Effector memory CD4-positive, alpha-beta T cell (primary cell): Measurements from ENCODE around the gene TRPM2.
"Not testable (repeated sequence)": the region's sequence is repeated elsewhere in the genome, so short reads cannot be mapped to it uniquely, and the experiment has no call there.

Experiments used
- DNase-seq, 3 donors: peaks; one replicate each; pipeline ENCODE4 v3.0.0-alpha.2; 2020
- H3K27ac ChIP-seq: 2 replicates; pipeline ENCODE4 v1.7.0; 2013; ENCODE audit warnings: mild to moderate bottlenecking, low read length, moderate library complexity; ENCODE audit not compliant: insufficient read depth, poor library complexity, severe bottlenecking
- H3K27me3 ChIP-seq: replicated peaks from 2 replicates; pipeline ENCODE4 v1.7.0; 2013; ENCODE audit warnings: mild to moderate bottlenecking, low read length; ENCODE audit not compliant: insufficient read depth, control insufficient read depth, poor library complexity, severe bottlenecking
- H3K36me3 ChIP-seq: 2 replicates; pipeline ENCODE4 v1.7.0; 2013; ENCODE audit warnings: mild to moderate bottlenecking, low read length, moderate library complexity; ENCODE audit not compliant: control insufficient read depth, insufficient read depth
- H3K4me1 ChIP-seq: 2 replicates; pipeline ENCODE4 v1.7.0; 2013; ENCODE audit warnings: low read length, mild to moderate bottlenecking; ENCODE audit not compliant: control insufficient read depth, insufficient read depth, poor library complexity, severe bottlenecking
- H3K4me3 ChIP-seq: 2 replicates; pipeline ENCODE4 v1.7.0; 2013; ENCODE audit warnings: low read length, low read depth, mild to moderate bottlenecking; ENCODE audit not compliant: insufficient read depth, poor library complexity, severe bottlenecking
- H3K9me3 ChIP-seq: 2 replicates; pipeline ENCODE4 v1.7.0; 2013; ENCODE audit warnings: mild to moderate bottlenecking, low read length, moderate library complexity; ENCODE audit not compliant: control insufficient read depth

TRPM2 gene

GRCh38 chr21:44403106-44404020 lies 49.9 kb downstream of the TRPM2 start:
- DNase-seq, result no peak
- Histone ChIP-seq H3K36me3 (no peaks in the 10 kb centered on the region), H3K9me3 (no peaks in the 10 kb centered on the region)

DNA sequence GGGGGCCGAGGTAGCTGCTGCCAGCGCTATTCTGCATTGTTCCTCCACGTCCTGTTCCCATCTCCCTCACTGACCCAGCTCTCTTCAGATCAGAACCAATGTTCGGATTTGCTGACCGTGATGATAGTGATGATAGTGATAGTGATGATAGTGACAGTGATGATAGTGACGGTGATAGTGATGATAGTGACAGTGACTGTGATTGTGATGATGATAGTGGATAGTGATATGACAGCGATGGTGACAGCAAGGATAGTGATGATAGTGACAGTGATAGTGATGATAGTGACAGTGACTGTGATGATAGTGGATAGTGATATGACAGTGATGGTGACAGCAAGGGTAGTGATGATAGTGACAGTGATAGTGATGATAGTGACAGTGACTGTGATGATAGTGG lies 51.1 kb downstream of the TRPM2 start:
- not testable (repeated sequence) for DNase-seq, H3K4me1 ChIP-seq, H3K27me3 ChIP-seq, H3K27ac ChIP-seq, H3K36me3 ChIP-seq, H3K9me3 ChIP-seq, H3K4me3 ChIP-seq

More at GRCh38 chr21:44403106-44404020, 49.9 kb downstream of the TRPM2 start:
- no peaks in the 10 kb centered on the region for H3K4me1 ChIP-seq
- H3K27ac ChIP-seq, result no peak overlapping the region
- H3K27me3 ChIP-seq, result no peaks in the 10 kb centered on the region
- H3K4me3 ChIP-seq, result no peak overlapping the region

- Histone ChIP-seq H3K4me3 (no peak overlapping the region), H3K27me3 (no peaks in the 10 kb centered on the region), H3K36me3 (no peaks in the 10 kb centered on the region), H3K9me3 (no peaks in the 10 kb centered on the region), H3K4me1 (no peaks in the 10 kb centered on the region), H3K27ac (no peak overlapping the region)
- no peak for DNase-seq
Measured at GRCh38 chr21:44405091-44405947, 51.9 kb downstream of the TRPM2 start.

DNA sequence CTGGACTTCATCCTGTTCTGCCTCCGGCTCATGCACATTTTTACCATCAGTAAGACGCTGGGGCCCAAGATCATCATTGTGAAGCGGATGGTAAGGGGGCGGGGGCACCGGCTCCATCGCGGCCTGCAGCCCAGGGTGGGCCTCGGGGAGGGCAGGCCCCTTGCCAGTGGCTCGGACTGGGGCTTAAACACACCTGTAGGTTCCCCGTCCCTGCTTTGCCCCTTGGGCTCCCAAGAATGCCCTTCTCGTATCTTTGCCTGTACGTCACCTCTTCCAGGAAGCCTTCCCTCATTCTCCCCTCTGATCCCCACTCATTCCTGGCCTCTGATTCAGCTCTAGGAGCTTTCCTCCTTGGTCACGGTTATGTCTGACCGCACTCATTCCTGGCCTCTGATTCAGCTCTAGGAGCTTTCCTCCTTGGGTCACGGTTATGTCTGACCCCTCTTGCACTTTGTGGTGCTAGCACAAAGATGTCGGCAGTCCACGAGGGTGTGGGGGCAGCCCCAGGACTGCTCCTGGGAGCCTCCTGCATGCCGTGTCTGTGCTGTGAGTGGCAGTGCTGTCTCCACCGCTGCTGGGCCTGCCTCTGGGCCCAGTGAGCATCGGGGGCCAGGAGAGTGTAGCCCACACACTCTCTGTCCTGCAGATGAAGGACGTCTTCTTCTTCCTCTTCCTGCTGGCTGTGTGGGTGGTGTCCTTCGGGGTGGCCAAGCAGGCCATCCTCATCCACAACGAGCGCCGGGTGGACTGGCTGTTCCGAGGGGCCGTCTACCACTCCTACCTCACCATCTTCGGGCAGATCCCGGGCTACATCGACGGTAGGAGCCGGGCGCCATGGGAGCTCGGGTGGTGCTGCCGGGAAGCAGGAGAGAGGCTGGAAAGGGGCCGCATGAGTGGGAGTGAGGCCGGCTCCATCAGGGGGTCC lies 52.8 kb downstream of the TRPM2 start:
- no peak for DNase-seq
- no peaks in the 10 kb centered on the region for H3K36me3 ChIP-seq

GRCh38 chr21:44406953-44407352 lies 53.5 kb downstream of the TRPM2 start:
- DNase-seq, result no peak
- Histone ChIP-seq H3K4me3 (no peak overlapping the region), H3K36me3 (no peaks in the 10 kb centered on the region), H3K4me1 (no peaks in the 10 kb centered on the region), H3K27me3 (no peaks in the 10 kb centered on the region), H3K27ac (no peak overlapping the region), H3K9me3 (no peaks in the 10 kb centered on the region)

More for the DNA sequence above, 52.8 kb downstream of the TRPM2 start:
- Histone ChIP-seq H3K27ac (no peak overlapping the region), H3K4me3 (no peak overlapping the region), H3K27me3 (no peaks in the 10 kb centered on the region), H3K4me1 (no peaks in the 10 kb centered on the region), H3K9me3 (no peaks in the 10 kb centered on the region)

DNA sequence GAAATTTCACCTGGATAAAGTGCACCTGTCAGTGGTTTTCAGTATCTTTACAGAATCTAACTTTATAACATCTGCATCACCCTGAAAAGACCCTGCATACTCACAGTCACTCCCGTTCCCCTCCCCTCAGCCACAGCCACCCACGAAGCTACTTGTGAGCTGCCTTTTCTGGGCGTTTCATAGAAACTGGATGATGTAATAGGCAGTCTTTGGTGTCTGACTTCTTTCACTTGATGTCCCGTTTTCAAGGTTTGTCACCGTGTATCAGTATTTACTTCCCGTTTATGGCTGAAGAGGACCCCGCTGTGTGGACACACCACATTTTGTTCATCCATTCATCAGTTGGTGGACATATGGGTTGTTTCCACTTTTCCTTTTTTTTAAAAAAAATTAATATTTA lies 54.1 kb downstream of the TRPM2 start:
- Histone ChIP-seq H3K4me3 (no peak overlapping the region), H3K9me3 (no peaks in the 10 kb centered on the region), H3K27ac (no peak overlapping the region), H3K36me3 (no peaks in the 10 kb centered on the region), H3K4me1 (no peaks in the 10 kb centered on the region), H3K27me3 (no peaks in the 10 kb centered on the region)
- DNase-seq, result no peak

DNA sequence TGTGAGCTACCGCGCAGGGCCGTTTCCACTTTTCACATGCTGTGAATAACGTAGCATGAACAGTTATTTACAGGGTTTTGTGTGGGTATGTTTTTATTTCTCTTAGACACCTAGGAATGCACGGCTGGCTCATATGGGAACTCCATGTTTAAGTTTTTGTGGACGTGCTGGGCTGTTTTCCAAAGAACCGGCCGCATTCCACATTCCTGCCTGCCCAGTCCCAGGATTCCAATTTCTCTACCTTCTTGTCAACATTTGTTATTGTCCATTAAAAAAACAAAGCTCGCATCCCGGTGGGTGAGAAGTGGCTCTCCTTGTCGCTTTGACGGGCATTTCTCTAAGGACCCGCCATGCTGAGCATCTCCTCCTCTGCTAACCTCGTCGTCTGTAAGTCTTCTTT lies 54.8 kb downstream of the TRPM2 start:
- H3K9me3 ChIP-seq, result no peaks in the 10 kb centered on the region

GRCh38 chr21:44413566-44414290 lies 60.3 kb downstream of the TRPM2 start:
- no peak for DNase-seq
- H3K27me3 ChIP-seq, result no peaks in the 10 kb centered on the region
- H3K27ac ChIP-seq, result no peak overlapping the region
- no peak overlapping the region for H3K4me3 ChIP-seq
- no peaks in the 10 kb centered on the region for H3K9me3 ChIP-seq
- H3K36me3 ChIP-seq, result no peaks in the 10 kb centered on the region
- H3K4me1 ChIP-seq, result no peaks in the 10 kb centered on the region

More for the DNA sequence above, 54.8 kb downstream of the TRPM2 start:
- no peak overlapping the region for H3K27ac ChIP-seq
- no peaks in the 10 kb centered on the region for H3K36me3 ChIP-seq
- no peak for DNase-seq
- H3K4me1 ChIP-seq, result no peaks in the 10 kb centered on the region
- H3K4me3 ChIP-seq, result no peak overlapping the region
- no peaks in the 10 kb centered on the region for H3K27me3 ChIP-seq
